ENCODE data around the gene XRRA1.
"Not testable (repeated sequence)": the region's sequence is repeated elsewhere in the genome, so short reads cannot be mapped to it uniquely, and the experiment has no call there.

XRRA1 gene

GRCh38 chr11:74984070-74984469 is 35.2 kb upstream of the XRRA1 start:
- no peaks in the 10 kb centered on the region for H3K27me3 ChIP-seq (ENCODE audit: insufficient read depth, insufficient read length)

GRCh38 chr11:74981888-74982287 is 33.0 kb upstream of the XRRA1 start:
- TF ChIP-seq ZNF274 (IDR thresholded peaks at IDR 0.05; ENCODE audit: low read depth, low read length) (no peak), YY1 (IDR thresholded peaks at IDR 0.05; ENCODE audit: insufficient read depth, insufficient read length) (no peak), SUZ12 (IDR thresholded peaks at IDR 0.05; ENCODE audit: extremely low read depth, insufficient read depth, insufficient read length) (no peak)
- Histone ChIP-seq H3K9me3 (ENCODE audit: insufficient read depth, low read length) (no peaks in the 10 kb centered on the region), H3K4me1 (ENCODE audit: insufficient read depth, insufficient read length) (no peaks in the 10 kb centered on the region), H3K4me3 (ENCODE audit: insufficient read length, low read depth) (no peak overlapping the region), H3K27me3 (ENCODE audit: insufficient read depth, insufficient read length) (no peaks in the 10 kb centered on the region), H3K36me3 (ENCODE audit: insufficient read depth, insufficient read length, low read length) (peaks cover 17% of the 10 kb centered on the region), H3K9ac (ENCODE audit: insufficient read length, low read depth) (no peak overlapping the region)
- DNase-seq (ENCODE audit: low read depth, low spot score), result no peak

More at GRCh38 chr11:74984070-74984469, 35.2 kb upstream of the XRRA1 start:
- H3K9me3 ChIP-seq (ENCODE audit: insufficient read depth, low read length), result no peaks in the 10 kb centered on the region
- H3K4me3 ChIP-seq (ENCODE audit: insufficient read length, low read depth), result no peak overlapping the region
- H3K36me3 ChIP-seq (ENCODE audit: insufficient read depth, insufficient read length, low read length), result peaks cover 5% of the 10 kb centered on the region
- no peaks in the 10 kb centered on the region for H3K4me1 ChIP-seq (ENCODE audit: insufficient read depth, insufficient read length)
- H3K9ac ChIP-seq (ENCODE audit: insufficient read length, low read depth), result no peak overlapping the region
- DNase-seq (ENCODE audit: low read depth, low spot score), result no peak
- TF ChIP-seq ZNF274 (IDR thresholded peaks at IDR 0.05; ENCODE audit: low read depth, low read length), result no peak
- no peak for TF ChIP-seq SUZ12 (IDR thresholded peaks at IDR 0.05; ENCODE audit: extremely low read depth, insufficient read depth, insufficient read length)
- no peak for TF ChIP-seq YY1 (IDR thresholded peaks at IDR 0.05; ENCODE audit: insufficient read depth, insufficient read length)

DNA sequence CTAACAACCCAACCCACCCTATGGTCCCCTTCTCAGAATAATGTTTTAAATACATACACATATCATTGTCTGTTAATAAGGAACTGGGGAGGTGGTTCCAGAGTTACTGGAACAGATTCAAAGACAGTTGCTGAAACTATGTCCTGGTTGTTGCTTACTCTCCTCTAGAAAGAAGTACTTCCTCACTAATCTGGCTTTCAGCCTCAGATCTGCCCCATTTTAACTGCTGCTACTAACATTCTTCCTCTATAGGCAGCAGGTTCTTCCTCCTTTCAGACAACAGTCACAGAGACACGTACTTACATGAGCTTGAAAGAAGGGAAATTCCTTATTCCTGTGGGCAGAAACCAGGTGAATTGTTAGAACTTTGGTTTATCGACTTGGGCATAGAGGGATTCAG is 31.7 kb upstream of the XRRA1 start:
- TF ChIP-seq SUZ12 (IDR thresholded peaks at IDR 0.05; ENCODE audit: extremely low read depth, insufficient read depth, insufficient read length), result no peak
- Histone ChIP-seq H3K9me3 (ENCODE audit: insufficient read depth, low read length) (no peaks in the 10 kb centered on the region), H3K4me3 (ENCODE audit: insufficient read length, low read depth) (no peak overlapping the region), H3K27me3 (ENCODE audit: insufficient read depth, insufficient read length) (no peaks in the 10 kb centered on the region), H3K9ac (ENCODE audit: insufficient read length, low read depth) (no peak overlapping the region), H3K4me1 (ENCODE audit: insufficient read depth, insufficient read length) (no peaks in the 10 kb centered on the region), H3K36me3 (ENCODE audit: insufficient read depth, insufficient read length, low read length) (peaks cover 23% of the 10 kb centered on the region)
- DNase-seq (ENCODE audit: low read depth, low spot score), result no peak

- no peak for TF ChIP-seq YY1 (IDR thresholded peaks at IDR 0.05; ENCODE audit: insufficient read depth, insufficient read length)
- no peak for TF ChIP-seq SUZ12 (IDR thresholded peaks at IDR 0.05; ENCODE audit: extremely low read depth, insufficient read depth, insufficient read length)
- no peak for TF ChIP-seq ZNF274 (IDR thresholded peaks at IDR 0.05; ENCODE audit: low read depth, low read length)
- Histone ChIP-seq H3K27me3 (ENCODE audit: insufficient read depth, insufficient read length) (no peaks in the 10 kb centered on the region), H3K36me3 (ENCODE audit: insufficient read depth, insufficient read length, low read length) (peaks cover 38% of the 10 kb centered on the region), H3K4me3 (ENCODE audit: insufficient read length, low read depth) (no peak overlapping the region), H3K9me3 (ENCODE audit: insufficient read depth, low read length) (no peaks in the 10 kb centered on the region), H3K9ac (ENCODE audit: insufficient read length, low read depth) (no peak overlapping the region), H3K4me1 (ENCODE audit: insufficient read depth, insufficient read length) (no peaks in the 10 kb centered on the region)
- DNase-seq (ENCODE audit: low read depth, low spot score), result no peak
These were observed 29.1 kb upstream of the XRRA1 start for GRCh38 chr11:74978041-74978440.

DNA sequence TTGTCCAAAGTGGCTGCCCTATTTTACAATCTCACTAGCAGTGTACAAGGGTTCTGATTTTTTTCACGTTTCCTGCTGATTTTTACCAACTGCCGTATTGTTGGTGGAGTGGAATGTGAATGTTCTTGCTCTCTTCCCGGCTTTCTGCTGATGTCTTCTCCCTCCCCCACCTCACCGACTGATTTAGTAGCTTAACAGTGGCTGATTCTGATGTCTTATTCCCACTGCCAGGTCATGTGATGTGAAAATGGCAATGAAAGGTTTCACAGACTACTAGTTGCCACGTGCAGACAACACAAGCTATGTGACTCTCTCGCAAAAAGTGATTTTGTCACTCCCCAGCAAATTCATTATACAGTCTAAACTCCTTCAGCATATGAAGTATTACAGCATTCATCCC is 22.5 kb upstream of the XRRA1 start:
- Histone ChIP-seq H3K27me3 (ENCODE audit: insufficient read depth, insufficient read length) (no peaks in the 10 kb centered on the region), H3K9me3 (ENCODE audit: insufficient read depth, low read length) (no peaks in the 10 kb centered on the region), H3K4me3 (ENCODE audit: insufficient read length, low read depth) (no peak overlapping the region), H3K4me1 (ENCODE audit: insufficient read depth, insufficient read length) (no peaks in the 10 kb centered on the region), H3K9ac (ENCODE audit: insufficient read length, low read depth) (no peak overlapping the region), H3K36me3 (ENCODE audit: insufficient read depth, insufficient read length, low read length) (peaks cover 51% of the 10 kb centered on the region)
- no peak for DNase-seq (ENCODE audit: low read depth, low spot score)
- TF ChIP-seq YY1 (IDR thresholded peaks at IDR 0.05; ENCODE audit: insufficient read depth, insufficient read length) (no peak), SUZ12 (IDR thresholded peaks at IDR 0.05; ENCODE audit: extremely low read depth, insufficient read depth, insufficient read length) (no peak), ZNF274 (IDR thresholded peaks at IDR 0.05; ENCODE audit: low read depth, low read length) (no peak)

GRCh38 chr11:74970852-74971395 is 22.0 kb upstream of the XRRA1 start:
- DNase-seq (ENCODE audit: low read depth, low spot score), result no peak
- H3K4me3 ChIP-seq (ENCODE audit: insufficient read length, low read depth), result no peak overlapping the region
- H3K4me1 ChIP-seq (ENCODE audit: insufficient read depth, insufficient read length), result no peaks in the 10 kb centered on the region
- no peaks in the 10 kb centered on the region for H3K27me3 ChIP-seq (ENCODE audit: insufficient read depth, insufficient read length)
- H3K9ac ChIP-seq (ENCODE audit: insufficient read length, low read depth), result no peak overlapping the region
- H3K36me3 ChIP-seq (ENCODE audit: insufficient read depth, insufficient read length, low read length), result peaks cover 51% of the 10 kb centered on the region
- TF ChIP-seq ZNF274 (IDR thresholded peaks at IDR 0.05; ENCODE audit: low read depth, low read length) (no peak), SUZ12 (IDR thresholded peaks at IDR 0.05; ENCODE audit: extremely low read depth, insufficient read depth, insufficient read length) (no peak), YY1 (IDR thresholded peaks at IDR 0.05; ENCODE audit: insufficient read depth, insufficient read length) (no peak)
- no peaks in the 10 kb centered on the region for H3K9me3 ChIP-seq (ENCODE audit: insufficient read depth, low read length)

DNA sequence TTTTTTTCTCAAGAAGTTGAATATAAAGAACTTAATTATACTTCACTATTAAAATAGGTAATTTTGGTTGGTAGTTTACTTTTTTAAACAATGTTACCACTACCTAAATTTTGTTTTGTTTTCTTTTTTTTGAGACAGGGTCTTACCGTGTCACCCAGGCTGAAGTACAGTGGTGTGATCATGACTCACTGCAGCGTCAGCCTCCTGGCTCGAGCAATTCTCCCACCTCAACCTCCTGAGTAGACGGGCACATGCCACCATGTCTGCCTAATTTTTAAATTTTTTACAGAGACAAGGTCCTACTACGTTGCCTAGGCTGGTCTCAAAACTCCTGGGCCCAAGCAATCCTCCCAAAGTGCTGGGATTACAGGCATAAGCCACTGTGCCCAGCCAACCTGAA is 17.8 kb upstream of the XRRA1 start:
- no peak for DNase-seq (ENCODE audit: low read depth, low spot score)
- Histone ChIP-seq H3K9ac (ENCODE audit: insufficient read length, low read depth) (no peak overlapping the region), H3K36me3 (ENCODE audit: insufficient read depth, insufficient read length, low read length) (peaks cover 38% of the 10 kb centered on the region), H3K9me3 (ENCODE audit: insufficient read depth, low read length) (no peaks in the 10 kb centered on the region), H3K27me3 (ENCODE audit: insufficient read depth, insufficient read length) (no peaks in the 10 kb centered on the region), H3K4me3 (ENCODE audit: insufficient read length, low read depth) (no peak overlapping the region), H3K4me1 (ENCODE audit: insufficient read depth, insufficient read length) (no peaks in the 10 kb centered on the region)
- TF ChIP-seq SUZ12 (IDR thresholded peaks at IDR 0.05; ENCODE audit: extremely low read depth, insufficient read depth, insufficient read length) (no peak), YY1 (IDR thresholded peaks at IDR 0.05; ENCODE audit: insufficient read depth, insufficient read length) (no peak), ZNF274 (IDR thresholded peaks at IDR 0.05; ENCODE audit: low read depth, low read length) (no peak)

DNA sequence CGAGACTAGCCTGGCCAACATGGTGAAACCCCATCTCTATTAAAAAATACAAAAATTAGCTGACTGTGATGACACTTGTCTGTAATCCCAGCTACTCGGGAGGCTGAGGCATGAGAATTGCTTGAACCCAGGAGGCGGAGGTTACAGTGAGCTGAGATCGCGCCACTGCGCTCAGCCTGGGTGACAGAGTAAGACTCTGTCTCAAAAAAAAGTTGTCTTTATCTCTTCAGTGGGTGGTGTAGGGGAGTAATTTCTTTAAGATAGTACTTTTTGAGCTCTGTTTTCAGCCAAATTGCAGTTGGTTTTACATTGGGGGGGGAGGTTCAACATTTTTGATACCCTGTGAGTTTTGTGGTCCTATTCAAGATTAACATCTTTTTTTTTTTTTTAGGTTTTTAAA is 11.2 kb upstream of the XRRA1 start:
- not testable (repeated sequence) for H3K9ac ChIP-seq (ENCODE audit: insufficient read length, low read depth); H3K27me3 ChIP-seq (ENCODE audit: insufficient read depth, insufficient read length); DNase-seq (ENCODE audit: low read depth, low spot score); H3K4me3 ChIP-seq (ENCODE audit: insufficient read length, low read depth); H3K4me1 ChIP-seq (ENCODE audit: insufficient read depth, insufficient read length); H3K9me3 ChIP-seq (ENCODE audit: insufficient read depth, low read length)
- peaks cover 21% of the 10 kb centered on the region for H3K36me3 ChIP-seq (ENCODE audit: insufficient read depth, insufficient read length, low read length)
